Karpas-422 (cell line): ENCODE results near the gene HDLBP. TPM values are rescaled to one million over a fixed set of nuclear protein-coding genes. Genes with fewer than 3 reads are reported as not detected.

Experiments used
- DNase-seq: peaks from one replicate; pipeline ENCODE4 v3.0.0-alpha.2; 2015
- H2AFZ ChIP-seq: fragments of 200-600 bp; sonication (generic); 2 replicates; pipeline ENCODE4 v1.6.1; 2014; ENCODE audit warnings: antibody characterized with exemption, low read length, mixed read lengths
- H3K27ac ChIP-seq: fragments of 200-600 bp; sonication (generic); 2 replicates; pipeline ENCODE4 v1.5.1; 2014; ENCODE audit warnings: mild to moderate bottlenecking, low read length, moderate library complexity
- H3K27me3 ChIP-seq: fragments of 200-600 bp; sonication (generic); 2 replicates; pipeline ENCODE4 v1.6.1; 2014; ENCODE audit warnings: low read length, mixed read lengths
- H3K36me3 ChIP-seq: fragments of 200-600 bp; sonication (generic); 2 replicates; pipeline ENCODE4 v1.6.1; 2014; ENCODE audit warnings: low read length, mixed read lengths; ENCODE audit not compliant: insufficient read depth
- H3K4me1 ChIP-seq: fragments of 200-600 bp; sonication (generic); 2 replicates; pipeline ENCODE4 v1.6.1; 2014; ENCODE audit warnings: mild to moderate bottlenecking, low read length, mixed read lengths
- H3K4me2 ChIP-seq: fragments of 200-600 bp; sonication (generic); 2 replicates; pipeline ENCODE4 v1.6.1; 2014; ENCODE audit warnings: low read length, low read depth, mild to moderate bottlenecking; ENCODE audit not compliant: poor library complexity, severe bottlenecking
- H3K4me3 ChIP-seq: fragments of 200-600 bp; sonication (generic); 2 replicates; pipeline ENCODE4 v1.5.1; 2014; ENCODE audit warnings: mild to moderate bottlenecking, antibody characterized with exemption, low read length, mixed read lengths
- H3K79me2 ChIP-seq: fragments of 200-600 bp; sonication (generic); 2 replicates; pipeline ENCODE4 v1.6.1; 2014; ENCODE audit warnings: mild to moderate bottlenecking, low read length, mixed read lengths
- H3K9ac ChIP-seq: fragments of 200-600 bp; sonication (generic); 2 replicates; pipeline ENCODE4 v1.6.0; 2014; ENCODE audit warnings: low read length
- H3K9me2 ChIP-seq: fragments of 200-600 bp; sonication (generic), shearing (Covaris generic); replicated peaks from 2 replicates; pipeline ENCODE4 v1.6.0; 2014; ENCODE audit warnings: mild to moderate bottlenecking, low read length, moderate library complexity; ENCODE audit not compliant: insufficient read depth
- H3K9me3 ChIP-seq: fragments of 300-700, 200-600 bp; sonication (generic); 2 replicates; pipeline ENCODE4 v1.6.1; 2014; ENCODE audit warnings: low read length, mixed read lengths
- H4K20me1 ChIP-seq: fragments of 200-600 bp; sonication (generic); 2 replicates; pipeline ENCODE4 v1.6.1; 2014; ENCODE audit warnings: mild to moderate bottlenecking, antibody characterized with exemption, low read length, low read depth; ENCODE audit not compliant: insufficient read depth
- total RNA-seq: library from RNA; depleted of rRNA; stranded (reverse); fragments of >200 nt; shearing (Covaris generic); gene quantifications from 2 replicates; pipeline ENCODE4 v1.2.3, GENCODE V29; 2014; ENCODE audit warnings: low replicate concordance

HDLBP gene
- total RNA-seq, 1 experiment from 2014 or later: 141 TPM

- Histone ChIP-seq H3K27ac (no peak overlapping the region), H3K9me2 (no peaks in the 10 kb centered on the region), H3K79me2 (no peaks in the 10 kb centered on the region), H2AFZ (no peak overlapping the region), H3K4me3 (no peak overlapping the region), H3K9me3 (no peaks in the 10 kb centered on the region), H3K9ac (no peak overlapping the region), H4K20me1 (peaks cover 14% of the 10 kb centered on the region; the same call in 1 of the 2 replicates), H3K36me3 (no peaks in the 10 kb centered on the region), H3K4me2 (no peak overlapping the region), H3K27me3 (no peaks in the 10 kb centered on the region), H3K4me1 (peaks cover 24% of the 10 kb centered on the region)
- DNase-seq: peak; percentile 55
Observed at GRCh38 chr2:241190291-241190981, 125.0 kb downstream of the HDLBP start.

GRCh38 chr2:241189856-241190201 lies 125.6 kb downstream of the HDLBP start:
- Histone ChIP-seq H3K9me3 (no peaks in the 10 kb centered on the region), H3K27me3 (no peaks in the 10 kb centered on the region), H3K9me2 (no peaks in the 10 kb centered on the region), H3K36me3 (no peaks in the 10 kb centered on the region), H3K4me1 (peaks cover 24% of the 10 kb centered on the region), H3K9ac (no peak overlapping the region), H2AFZ (no peak overlapping the region), H3K4me3 (no peak overlapping the region), H3K27ac (no peak overlapping the region), H4K20me1 (peaks cover 14% of the 10 kb centered on the region; the same call in 1 of the 2 replicates), H3K4me2 (no peak overlapping the region), H3K79me2 (no peaks in the 10 kb centered on the region)
- DNase-seq: no peak

GRCh38 chr2:241189093-241189855 lies 126.2 kb downstream of the HDLBP start:
- Histone ChIP-seq H3K36me3 (no peaks in the 10 kb centered on the region), H3K27me3 (no peaks in the 10 kb centered on the region), H4K20me1 (peaks cover 14% of the 10 kb centered on the region; the same call in 1 of the 2 replicates), H3K4me3 (peak overlapping the region; percentile 65), H3K9me3 (no peaks in the 10 kb centered on the region), H3K9ac (peak overlapping the region; percentile 56; the same call in 1 of the 2 replicates), H3K4me2 (peak overlapping the region; percentile 81), H2AFZ (no peak overlapping the region), H3K9me2 (no peaks in the 10 kb centered on the region), H3K4me1 (peaks cover 24% of the 10 kb centered on the region), H3K79me2 (no peaks in the 10 kb centered on the region), H3K27ac (no peak overlapping the region)
- no peak for DNase-seq

GRCh38 chr2:241188361-241189092 lies 126.9 kb downstream of the HDLBP start, which contains the start of gene ANO7:
Gene ANO7, plus strand, starts transcription at chr2:241188677. Its CDS starts 1,387 bp downstream, at chr2:241190064.
- Histone ChIP-seq H3K27me3 (no peaks in the 10 kb centered on the region), H3K79me2 (no peaks in the 10 kb centered on the region), H3K4me2 (peak within 1 kb of the TSS; percentile 81), H4K20me1 (peaks cover 14% of the 10 kb centered on the region; the same call in 1 of the 2 replicates), H3K27ac (no peak within 1 kb of the TSS), H3K9me2 (no peaks in the 10 kb centered on the region), H3K9ac (peak within 1 kb of the TSS; percentile 56), H2AFZ (0 out of 2 replicates have a peak within 1 kb of the TSS, but pooled peaks have one; percentile 41), H3K4me1 (peaks cover 24% of the 10 kb centered on the region), H3K36me3 (no peaks in the 10 kb centered on the region), H3K9me3 (no peaks in the 10 kb centered on the region), H3K4me3 (peak within 1 kb of the TSS; percentile 65)
- DNase-seq: peak; percentile 74

GRCh38 chr2:241187918-241188234 lies 127.6 kb downstream of the HDLBP start:
- no peaks in the 10 kb centered on the region for H3K36me3 ChIP-seq
- peaks cover 24% of the 10 kb centered on the region for H3K4me1 ChIP-seq
- DNase-seq: no peak
- no peaks in the 10 kb centered on the region for H3K79me2 ChIP-seq
- H3K27me3 ChIP-seq: no peaks in the 10 kb centered on the region
- H3K9ac ChIP-seq: no peak overlapping the region
- H4K20me1 ChIP-seq: peaks cover 14% of the 10 kb centered on the region; the same call in 1 of the 2 replicates
- H3K4me2 ChIP-seq: peak overlapping the region; percentile 81
- H3K4me3 ChIP-seq: peak overlapping the region; percentile 65
- no peak overlapping the region for H3K27ac ChIP-seq
- no peaks in the 10 kb centered on the region for H3K9me2 ChIP-seq
- no peak overlapping the region for H2AFZ ChIP-seq
- H3K9me3 ChIP-seq: no peaks in the 10 kb centered on the region

- DNase-seq: no peak
- H2AFZ ChIP-seq: no peak overlapping the region
- no peak overlapping the region for H3K9ac ChIP-seq
- H3K27ac ChIP-seq: no peak overlapping the region
- peaks cover 24% of the 10 kb centered on the region for H3K4me1 ChIP-seq
- H3K4me3 ChIP-seq: no peak overlapping the region
- no peaks in the 10 kb centered on the region for H3K9me2 ChIP-seq
- H4K20me1 ChIP-seq: peaks cover 14% of the 10 kb centered on the region; the same call in 1 of the 2 replicates
- no peaks in the 10 kb centered on the region for H3K27me3 ChIP-seq
- no peaks in the 10 kb centered on the region for H3K36me3 ChIP-seq
- H3K79me2 ChIP-seq: no peaks in the 10 kb centered on the region
- H3K4me2 ChIP-seq: peak overlapping the region; percentile 81
- H3K9me3 ChIP-seq: no peaks in the 10 kb centered on the region
Observed at GRCh38 chr2:241187101-241187917, 128.2 kb downstream of the HDLBP start.

- Histone ChIP-seq H3K9me3 (no peaks in the 10 kb centered on the region), H3K27ac (no peak overlapping the region), H4K20me1 (peaks cover 14% of the 10 kb centered on the region; the same call in 1 of the 2 replicates), H3K27me3 (no peaks in the 10 kb centered on the region), H3K4me2 (no peak overlapping the region), H3K79me2 (no peaks in the 10 kb centered on the region), H3K4me3 (no peak overlapping the region), H3K9ac (no peak overlapping the region), H3K4me1 (peaks cover 24% of the 10 kb centered on the region), H3K36me3 (no peaks in the 10 kb centered on the region), H3K9me2 (no peaks in the 10 kb centered on the region), H2AFZ (no peak overlapping the region)
- DNase-seq: no peak
Observed at GRCh38 chr2:241185961-241186360, 129.5 kb downstream of the HDLBP start.
